T-helper 1 cell treated with Interleukin-12 subunit alpha and Interleukin-12 subunit beta and Interleukin-4 antibody, amounts not matched to agents 30 ng/mL and 1 ng/mL, for 36 hours (primary cell): ENCODE results near the gene PDE1C. TPM values are rescaled to one million over a fixed set of nuclear protein-coding genes. Genes with fewer than 3 reads are reported as not detected.
"Not testable (repeated sequence)": the region's sequence is repeated elsewhere in the genome, so short reads cannot be mapped to it uniquely, and the experiment has no call there.

ENCODE experiments used
- intact Hi-C: fragments of 100-400 bp; cut with micrococcal nuclease; formaldehyde crosslinking; loops from one replicate; pipeline ENCODE4 v1.15.1; 2024
- total RNA-seq: library from RNA; stranded (reverse); gene quantifications from 2 replicates; pipeline ENCODE4 v1.2.3, GENCODE V29; 2022

Gene PDE1C
- total RNA-seq, 1 donor from 2014 or later = not detected

DNA sequence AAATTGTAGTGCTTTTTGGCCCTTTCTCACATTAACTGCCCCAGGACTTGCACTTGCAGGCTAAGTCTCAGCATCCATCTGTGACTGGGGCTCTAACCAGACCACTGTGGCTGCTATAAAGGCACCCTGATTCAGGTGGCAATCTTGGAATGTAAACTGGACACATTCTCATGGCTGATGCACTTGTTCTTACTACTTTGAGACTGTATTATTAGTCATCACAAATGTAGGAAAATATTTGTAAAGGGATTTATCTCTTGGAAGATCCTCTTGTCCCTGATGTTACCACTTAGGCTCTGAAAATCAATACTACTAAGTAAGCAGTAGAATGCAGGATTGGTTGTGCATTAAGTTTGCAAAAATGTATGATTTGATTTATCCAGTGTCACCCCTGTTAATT lies 25.0 kb downstream of the PDE1C start:
- intact Hi-C loops = no loop called here

DNA sequence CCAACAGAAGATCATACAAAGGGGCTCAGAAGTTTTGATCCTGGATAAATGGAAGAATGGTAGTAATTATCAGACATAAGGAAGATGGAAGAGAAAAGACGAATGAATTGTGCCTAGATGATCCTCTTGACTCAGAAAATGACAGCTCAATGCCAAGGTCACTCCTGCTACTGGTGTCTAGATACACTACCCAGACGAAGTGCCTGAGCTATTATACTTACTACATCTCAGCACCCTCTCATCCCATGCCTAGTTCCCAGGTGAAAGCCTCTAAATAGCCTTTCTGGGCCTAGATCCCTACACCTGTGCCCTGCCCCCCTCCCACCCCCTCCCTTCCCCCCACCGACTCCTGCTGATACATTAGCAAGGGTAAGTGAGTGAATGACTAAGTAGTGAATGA lies 25.5 kb downstream of the PDE1C start:
- intact Hi-C loops = no loop called here

DNA sequence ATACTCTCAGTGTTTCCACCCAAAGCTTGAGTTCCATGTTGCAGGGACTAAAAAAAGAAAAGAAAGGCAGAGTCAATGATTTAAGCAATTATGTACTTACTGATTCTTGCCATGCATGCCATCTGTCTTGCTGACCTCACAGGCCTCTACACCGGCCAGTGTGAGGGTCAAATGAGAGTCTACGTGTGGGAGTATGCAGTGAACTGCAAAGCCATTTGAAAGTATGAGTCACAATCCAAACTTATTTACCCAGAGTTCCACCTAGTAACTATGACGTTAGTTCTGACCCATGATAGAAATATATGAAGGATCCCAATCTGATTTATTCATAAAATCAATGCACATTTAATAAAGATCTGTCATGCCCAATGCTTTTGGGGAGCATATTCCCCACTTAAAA lies 26.5 kb downstream of the PDE1C start:
- intact Hi-C loops = no loop called here

DNA sequence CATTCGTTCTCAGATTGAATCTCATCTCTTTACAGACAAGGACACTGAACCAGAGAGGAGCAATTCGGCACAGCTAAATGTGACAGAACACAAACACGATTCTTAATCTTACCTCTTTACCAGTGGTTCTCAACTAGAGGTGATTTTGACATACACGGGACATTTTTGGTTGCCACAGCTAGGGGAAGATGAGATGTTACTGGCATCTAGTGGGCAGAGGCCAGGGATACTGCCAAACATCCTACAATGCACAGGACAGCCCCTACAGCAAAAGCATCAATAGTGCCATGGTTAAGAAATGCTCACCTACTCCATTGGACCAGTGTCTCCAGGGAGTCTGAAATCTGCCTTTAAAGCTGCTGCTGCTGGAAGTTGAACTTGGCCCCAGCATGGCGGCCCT lies 27.3 kb downstream of the PDE1C start:
- intact Hi-C loops = no loop called here

DNA sequence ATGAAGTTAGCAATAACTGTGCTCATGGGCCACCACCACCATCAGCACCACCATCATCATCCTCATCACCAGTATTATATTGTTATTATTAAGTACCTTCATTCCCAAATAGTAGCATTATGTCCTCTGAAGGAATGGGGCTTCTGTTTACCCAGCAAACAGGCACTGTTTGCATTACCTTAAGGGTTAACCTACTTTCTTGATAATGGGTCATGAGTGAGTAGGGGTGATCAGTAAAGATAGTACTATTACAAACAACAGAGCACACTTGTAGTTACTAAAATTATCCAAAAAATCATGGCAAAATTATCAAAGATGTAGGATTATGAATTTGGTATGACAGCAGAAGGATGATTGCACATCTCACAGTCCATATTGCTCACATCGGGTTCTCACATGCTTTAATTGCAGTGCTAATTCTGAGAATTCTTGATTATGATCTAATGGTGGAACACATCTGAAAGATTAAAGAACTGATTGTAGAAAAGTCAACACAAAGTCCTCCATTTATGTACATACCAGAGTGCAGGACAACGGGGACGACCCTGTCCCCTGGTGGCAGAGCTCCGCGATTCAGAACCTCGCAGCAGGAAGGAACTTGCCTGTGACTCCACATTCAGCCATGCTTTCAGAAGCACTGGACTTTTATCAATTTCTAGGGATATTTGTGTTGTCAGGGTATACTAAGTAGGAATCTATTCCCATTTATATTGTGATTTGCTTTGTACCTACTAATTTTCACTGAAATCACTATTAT lies 31.0 kb downstream of the PDE1C start:
- intact Hi-C loops = no loop called here

DNA sequence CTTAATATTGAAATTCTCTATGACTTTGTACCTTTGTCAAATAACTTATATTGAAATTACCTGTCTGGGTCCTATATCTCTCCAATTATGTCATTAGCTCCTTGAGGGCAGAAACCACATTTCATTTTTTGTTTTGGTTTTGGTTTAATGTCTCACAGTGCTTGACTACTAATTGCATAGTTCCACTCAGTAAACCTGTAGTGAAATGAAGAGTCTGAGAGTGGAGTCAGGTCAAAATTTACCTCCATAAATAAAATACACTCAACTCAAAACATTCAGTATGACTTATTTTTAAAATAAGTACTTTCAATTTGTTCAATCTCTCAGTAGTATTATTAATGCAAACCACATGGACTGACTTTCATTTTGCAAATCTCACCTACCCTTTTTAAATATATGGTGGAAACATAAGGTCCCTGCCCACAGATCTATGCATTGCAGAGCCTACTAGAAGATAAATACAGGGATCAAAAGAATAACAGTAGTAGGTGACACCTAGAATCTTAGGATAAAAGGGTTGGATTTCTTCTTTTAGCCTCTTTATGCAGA lies 32.5 kb downstream of the PDE1C start:
- intact Hi-C loops = no loop called here

DNA sequence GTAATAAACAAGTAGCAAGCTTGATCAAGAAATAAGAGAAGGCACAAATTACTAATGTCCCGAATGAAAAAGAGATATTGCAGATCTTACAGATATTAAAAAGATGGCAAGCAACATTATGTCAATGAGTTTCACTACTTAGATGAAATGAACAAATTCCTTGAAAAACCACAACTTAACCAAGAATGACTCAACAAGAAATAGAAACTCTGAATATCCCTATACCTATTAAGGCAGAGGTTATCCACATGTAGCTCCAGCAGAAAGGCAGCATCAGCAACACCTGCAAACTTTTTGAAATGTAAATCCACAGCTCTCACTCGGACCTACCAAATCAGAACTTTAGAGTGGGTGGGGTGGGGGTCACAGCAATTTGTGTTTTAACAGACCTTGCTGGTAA lies 33.6 kb downstream of the PDE1C start:
- intact Hi-C loops = no loop called here

DNA sequence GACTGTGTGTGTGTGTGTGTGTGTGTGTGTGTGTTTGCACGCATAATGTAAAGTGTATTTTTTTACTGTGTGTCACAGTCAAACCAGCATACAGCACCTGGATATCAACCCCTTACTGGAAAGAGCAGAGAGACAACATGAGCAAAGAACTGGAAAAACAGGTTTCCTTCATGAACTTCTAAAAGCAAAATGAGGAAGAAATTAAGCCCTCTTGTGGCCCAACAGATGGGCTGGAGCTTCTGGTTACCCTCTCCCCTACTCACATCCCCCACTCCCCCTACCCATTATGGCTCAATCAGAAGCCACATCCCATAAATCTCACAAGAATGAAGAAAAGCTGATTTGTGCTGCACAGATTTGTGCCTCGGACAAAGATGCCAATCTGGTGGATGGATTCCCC lies 36.2 kb downstream of the PDE1C start:
- intact Hi-C loops = no loop called here

DNA sequence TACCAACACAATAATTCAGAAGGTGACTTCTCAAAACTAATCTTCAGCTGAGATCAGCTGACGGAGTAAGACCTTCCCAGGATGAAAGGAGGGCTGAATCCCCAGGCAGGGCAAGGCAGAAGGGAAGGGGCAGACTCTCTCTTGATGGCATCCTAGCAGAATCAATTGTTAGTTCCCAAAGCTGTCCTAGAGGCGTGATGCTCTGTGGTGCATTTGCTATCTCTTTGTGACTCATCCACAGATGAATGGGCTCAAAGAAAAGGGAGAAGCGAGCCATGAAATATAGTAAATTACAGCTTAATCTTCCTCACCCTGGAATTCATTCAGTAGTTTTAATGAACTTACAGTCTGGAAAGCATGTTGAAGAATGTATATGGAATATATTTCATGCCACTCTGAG lies 37.2 kb downstream of the PDE1C start:
- intact Hi-C loops = no loop called here

DNA sequence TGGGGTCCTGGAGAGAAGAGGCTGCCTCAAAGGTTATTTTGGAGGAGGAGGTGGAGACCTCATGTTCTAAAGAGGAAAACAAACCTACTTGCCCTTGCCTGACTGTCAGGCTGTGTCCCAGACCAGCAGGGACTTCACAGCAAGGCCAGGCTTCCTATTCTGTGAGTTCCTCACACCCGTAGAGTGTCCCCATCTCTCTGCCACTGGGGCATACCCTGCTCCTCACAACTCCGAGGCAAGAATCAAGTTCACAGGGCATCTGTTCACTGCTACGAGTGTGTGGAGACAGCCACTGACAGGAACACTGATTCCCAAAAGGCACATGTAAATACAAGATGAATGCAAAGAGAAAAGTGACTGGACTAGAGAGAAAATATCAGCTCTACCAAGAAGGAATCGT lies 38.0 kb downstream of the PDE1C start:
- intact Hi-C loops = no loop called here

DNA sequence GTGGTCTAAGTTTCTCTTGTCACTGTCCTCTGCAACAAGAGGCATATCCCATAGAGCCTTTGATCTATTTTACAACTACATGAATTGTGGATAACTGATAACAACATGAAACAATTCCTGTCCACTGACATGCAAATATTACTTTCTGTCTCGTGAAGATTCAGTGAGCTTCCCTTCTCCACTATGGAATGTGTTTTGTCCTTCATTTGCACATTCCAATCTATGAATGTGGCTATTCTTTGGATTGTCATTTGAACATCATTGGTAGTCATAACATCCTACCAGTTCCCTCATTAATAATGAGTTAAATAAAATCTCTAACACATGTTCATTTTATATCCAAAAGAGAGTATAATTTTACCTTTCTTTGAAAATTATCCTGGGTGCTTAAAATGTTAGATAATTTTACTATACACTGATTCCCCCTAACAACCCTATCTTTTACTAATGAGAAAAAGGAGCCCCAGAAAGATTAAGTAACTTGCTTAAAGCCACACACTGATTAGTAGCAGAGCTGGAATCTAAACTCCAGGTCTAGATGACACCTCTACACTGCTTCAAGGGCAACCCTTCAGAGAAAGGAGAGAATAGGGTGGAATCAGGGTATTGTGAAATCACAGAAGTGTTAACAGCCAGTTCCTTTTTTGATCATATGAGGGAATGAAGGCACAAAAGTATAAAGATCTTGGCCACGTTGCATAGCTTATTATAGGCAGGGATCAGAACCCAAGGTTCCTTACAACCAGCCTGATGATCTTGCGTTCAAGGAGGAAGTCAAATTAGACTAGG lies 39.1 kb downstream of the PDE1C start:
- intact Hi-C loops = no loop called here

DNA sequence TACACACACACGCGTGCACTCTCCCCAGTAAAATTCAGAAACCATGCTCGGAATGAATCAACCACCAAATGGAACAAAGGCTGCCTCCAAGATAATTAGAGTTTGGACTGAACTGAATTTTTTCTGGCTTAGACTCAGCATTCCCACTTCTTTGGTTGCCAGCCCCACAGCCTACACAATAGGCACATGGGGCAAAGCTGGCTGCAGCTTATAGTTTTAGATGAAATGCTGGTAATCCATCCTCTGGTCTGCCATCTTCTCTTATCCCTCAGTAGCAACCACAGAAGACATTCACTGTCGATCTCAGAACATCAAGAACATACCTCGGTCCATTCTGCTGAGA lies 44.2 kb downstream of the PDE1C start:
- intact Hi-C loops = no loop called here

DNA sequence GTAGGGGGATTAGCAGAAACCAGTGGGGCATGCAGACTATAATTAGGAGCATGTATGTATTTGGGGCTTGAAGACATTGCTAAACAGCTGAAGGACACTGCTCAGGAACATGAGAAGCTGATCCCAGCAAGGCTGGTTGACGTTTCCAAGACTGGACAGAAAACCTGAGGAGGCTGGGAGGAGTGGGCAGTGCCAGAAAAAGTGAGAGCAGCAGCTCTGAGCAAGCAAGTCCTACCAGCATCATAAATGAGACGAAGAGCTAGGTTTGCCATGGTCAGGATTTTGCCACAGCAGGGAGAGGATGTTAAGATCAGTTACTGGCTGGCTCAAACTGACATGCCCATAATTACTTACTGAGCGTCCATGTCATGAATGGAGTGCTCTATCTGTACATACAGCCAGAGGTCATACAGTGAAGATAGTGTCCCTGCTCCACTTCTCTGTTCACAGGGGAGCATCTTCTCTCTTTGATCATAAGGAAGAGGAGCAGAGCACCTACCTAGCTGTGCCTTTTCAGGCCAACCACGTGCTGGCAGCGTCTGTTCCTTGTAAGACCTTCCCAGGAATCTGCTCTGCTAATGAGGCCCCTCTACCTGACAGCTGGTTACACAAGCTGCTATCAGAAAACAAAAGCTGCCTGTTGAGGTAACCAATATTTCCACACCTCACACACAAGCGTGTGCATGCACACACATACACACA lies 44.7 kb downstream of the PDE1C start:
- intact Hi-C loops = no loop called here

DNA sequence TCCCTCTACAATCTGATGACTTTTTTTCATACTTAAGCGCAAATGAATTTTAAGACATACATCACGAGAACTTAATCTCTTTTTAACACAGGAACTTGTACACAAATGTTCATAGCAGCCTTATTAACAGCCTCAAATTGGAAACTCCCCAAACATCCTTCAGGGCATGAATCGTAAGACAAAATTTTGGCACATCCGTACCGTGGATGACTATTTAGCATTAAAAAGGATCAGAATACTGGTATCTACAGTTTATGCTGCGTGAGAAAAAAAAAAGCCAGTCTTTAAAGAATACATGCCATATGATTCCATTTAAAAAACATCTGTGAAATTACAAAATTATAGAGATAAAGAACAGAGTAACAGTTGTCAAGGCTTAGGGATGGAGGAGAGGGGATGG lies 46.8 kb downstream of the PDE1C start:
- intact Hi-C loops = no loop called here

DNA sequence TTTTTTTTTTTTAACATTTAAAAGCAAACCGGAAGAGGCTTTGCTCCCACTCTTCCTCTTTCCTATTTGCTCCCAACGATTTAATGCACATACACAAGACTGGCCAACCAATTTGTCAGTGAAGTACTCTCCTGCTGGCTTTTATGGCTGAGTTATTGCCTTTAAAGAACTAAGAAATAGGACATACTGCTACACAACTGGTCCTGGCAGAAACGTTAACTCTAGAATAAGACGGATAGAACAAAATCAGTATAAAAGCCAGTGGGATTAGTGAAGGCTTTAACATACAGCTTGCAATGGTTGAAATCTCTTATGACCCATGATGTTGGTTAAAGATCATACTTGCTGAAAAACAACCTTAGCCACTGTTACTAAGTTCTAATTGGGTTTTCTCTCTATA lies 47.2 kb downstream of the PDE1C start:
- intact Hi-C loops = no loop called here

DNA sequence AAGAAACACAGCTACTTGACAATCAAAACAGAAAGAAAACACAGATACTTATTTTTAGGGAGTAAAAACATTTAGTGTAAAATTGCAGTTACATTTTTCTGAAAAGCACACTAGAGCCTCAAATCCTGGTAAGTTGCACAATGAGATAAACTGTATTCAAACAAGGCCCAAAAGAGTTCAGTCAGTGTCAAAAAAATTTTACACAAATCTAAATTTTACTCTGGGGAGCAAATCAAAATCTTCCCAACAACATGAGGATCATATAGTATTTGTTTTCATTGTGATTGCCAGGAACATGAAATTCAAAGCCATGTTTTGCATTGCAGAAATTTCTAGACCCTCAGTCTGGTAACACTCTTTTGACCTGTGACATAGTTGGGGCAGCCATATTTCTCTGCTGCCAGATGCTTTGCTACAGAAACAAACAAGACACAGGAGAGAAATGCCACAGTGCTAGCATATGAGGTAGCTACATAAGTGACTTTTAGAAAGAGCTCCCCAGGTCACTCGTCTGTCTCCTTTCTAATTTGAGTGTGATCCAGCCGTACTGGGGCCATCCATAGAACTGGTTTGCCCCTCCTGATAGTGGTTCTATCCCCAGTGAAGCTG lies 49.6 kb downstream of the PDE1C start:
- intact Hi-C loops = no loop called here

DNA sequence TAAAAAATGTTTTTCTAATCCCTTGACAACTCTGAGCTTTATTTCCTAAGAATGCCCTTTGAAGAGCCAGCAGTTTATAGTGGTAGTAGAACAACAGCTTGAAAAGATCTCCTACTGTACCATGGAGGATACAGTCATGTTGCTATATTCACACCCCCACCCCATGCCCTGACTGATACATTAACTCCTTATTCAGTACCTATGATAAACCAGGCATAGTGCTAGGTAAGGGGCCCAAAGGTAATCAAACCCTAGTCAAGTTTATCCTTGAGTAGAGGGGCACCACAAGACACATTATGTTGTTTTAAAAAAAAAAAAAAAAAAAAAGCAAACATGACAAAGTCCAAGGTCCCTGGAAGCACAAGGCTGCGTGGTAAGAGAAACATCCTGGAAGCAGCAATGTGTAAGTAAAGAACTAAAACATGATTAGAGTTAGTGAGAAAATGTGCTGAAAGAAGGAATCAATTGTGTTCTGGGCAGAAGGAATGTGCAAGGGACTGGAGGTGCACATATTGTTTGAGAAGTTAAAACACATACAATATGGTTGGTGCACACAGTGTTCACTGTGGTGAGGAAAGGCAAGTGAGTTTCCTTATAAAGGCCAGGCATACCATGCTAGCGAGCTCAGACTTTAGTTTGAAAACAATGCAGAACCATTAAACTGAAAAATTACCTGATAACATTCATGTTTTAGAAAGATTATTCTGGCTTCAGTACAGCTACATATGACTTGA lies 51.2 kb downstream of the PDE1C start:
- intact Hi-C loops = no loop called here

DNA sequence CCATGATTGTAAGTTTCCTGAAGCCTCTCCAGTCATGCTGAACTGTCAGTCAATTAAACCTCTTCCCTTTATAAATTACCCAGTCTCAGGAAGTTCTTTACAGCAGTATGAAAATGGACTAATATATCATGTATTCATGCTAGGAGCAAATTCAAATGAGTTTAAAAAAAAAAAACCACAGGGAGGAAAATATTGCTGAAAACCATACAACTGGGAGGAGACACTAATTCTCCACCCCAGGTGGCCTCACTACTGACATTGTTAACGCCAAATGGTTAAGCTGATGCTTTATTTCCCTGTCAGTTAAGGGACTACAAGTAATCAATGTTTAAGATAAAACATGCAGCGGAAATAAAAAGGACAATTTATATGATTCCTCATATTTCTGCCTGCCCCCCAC lies 55.1 kb downstream of the PDE1C start:
- intact Hi-C loops = no loop called here

DNA sequence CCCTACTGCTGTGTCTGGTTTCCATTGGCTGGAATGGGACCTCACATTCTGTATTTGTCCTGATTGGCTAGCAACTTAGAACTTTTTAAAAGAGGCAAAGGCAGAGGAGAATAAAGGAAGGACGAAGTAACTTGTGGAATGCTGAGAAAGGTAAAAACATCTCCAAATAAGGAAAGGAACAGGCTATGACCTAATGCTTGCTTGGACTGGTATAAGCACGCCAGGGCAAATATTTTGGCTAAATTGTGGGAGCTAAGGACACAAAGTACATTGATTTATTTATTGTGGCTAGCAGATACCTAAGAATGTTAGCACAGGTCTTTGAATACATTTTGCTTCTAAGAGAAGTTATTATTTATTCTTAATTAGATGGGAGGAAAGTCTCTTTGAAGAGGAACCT lies 56.7 kb downstream of the PDE1C start:
- intact Hi-C loops = not testable (repeated sequence)

DNA sequence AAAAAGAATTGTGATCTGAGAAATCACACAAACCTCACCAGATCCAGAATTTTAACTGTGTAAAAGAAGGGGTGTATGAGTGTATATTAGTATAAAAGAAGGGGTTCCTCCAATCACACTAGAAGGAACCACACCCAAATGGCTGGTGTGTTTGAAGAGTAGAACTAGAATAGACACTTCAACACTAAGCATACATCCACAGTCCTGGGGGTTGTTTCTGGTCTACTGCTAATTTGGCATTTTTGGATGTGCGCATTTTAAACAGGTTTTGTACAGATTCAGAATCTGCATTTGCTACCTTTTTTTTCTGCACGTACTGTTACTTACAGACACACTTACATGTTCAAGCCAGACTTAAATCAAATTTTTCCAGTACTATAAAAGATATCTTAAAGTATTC lies 64.6 kb downstream of the PDE1C start:
- intact Hi-C loops = no loop called here

DNA sequence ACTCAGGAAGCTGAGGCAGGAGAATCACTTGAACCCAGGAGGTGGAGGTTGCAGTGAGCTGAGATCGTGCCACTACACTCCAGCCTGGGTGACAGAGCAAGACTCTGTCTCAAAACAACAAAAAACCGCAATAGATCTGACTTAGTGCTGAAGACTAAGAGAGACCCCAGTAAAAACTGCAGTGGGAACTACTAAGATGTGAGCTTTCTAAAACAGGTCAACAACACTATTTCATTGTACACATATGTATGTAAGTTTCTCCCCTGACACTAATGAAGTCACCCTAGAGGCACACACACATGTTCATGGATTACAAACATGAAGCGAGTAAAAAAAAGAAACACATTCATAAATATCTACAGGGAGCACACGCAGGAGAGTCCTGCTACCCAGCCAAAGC lies 68.3 kb downstream of the PDE1C start:
- intact Hi-C loops = no loop called here
